HG02943 (cell line): Measurements from ENCODE around the gene LINGO3.
"Not testable (repeated sequence)": the region's sequence is repeated elsewhere in the genome, so short reads cannot be mapped to it uniquely, and the experiment has no call there.

ENCODE experiments used
- ATAC-seq: cut with Tn5 transposase; IDR thresholded peaks from one replicate; pipeline ENCODE4 v1.9.1; 2021; ENCODE audit warnings: mild to moderate bottlenecking, low read depth, moderate library complexity; ENCODE audit not compliant: unreplicated experiment

LINGO3 gene

GRCh38 chr19:2308114-2308556 is at the start of gene LINGO3:
TSS of gene LINGO3 (minus strand) at chr19:2308154. CDS start at chr19:2291776, 16,378 bp downstream.
- no peak for ATAC-seq

GRCh38 chr19:2356036-2356646 is 48.2 kb upstream of the LINGO3 start:
- ATAC-seq, result no peak

GRCh38 chr19:2355168-2356035 is 47.4 kb upstream of the LINGO3 start:
- no peak for ATAC-seq

- no peak for ATAC-seq
Observed at GRCh38 chr19:2354670-2355069, 46.7 kb upstream of the LINGO3 start.

GRCh38 chr19:2353887-2354592 is 46.1 kb upstream of the LINGO3 start:
- no peak for ATAC-seq

GRCh38 chr19:2353159-2353886 is 45.4 kb upstream of the LINGO3 start:
- ATAC-seq, result no peak

- ATAC-seq, result no peak
Observed at GRCh38 chr19:2352121-2352520, 44.2 kb upstream of the LINGO3 start.

- no peak for ATAC-seq
Observed at GRCh38 chr19:2351591-2351990, 43.6 kb upstream of the LINGO3 start.

- ATAC-seq, result no peak
Observed at GRCh38 chr19:2350656-2351055, 42.7 kb upstream of the LINGO3 start.

GRCh38 chr19:2349818-2350217 is 41.9 kb upstream of the LINGO3 start:
- not testable (repeated sequence) for ATAC-seq

GRCh38 chr19:2345794-2346663 is 38.1 kb upstream of the LINGO3 start:
- ATAC-seq, result no peak

- ATAC-seq, result no peak
Observed at GRCh38 chr19:2345076-2345475, 37.1 kb upstream of the LINGO3 start.

GRCh38 chr19:2344381-2344870 is 36.5 kb upstream of the LINGO3 start:
- ATAC-seq, result no peak

- ATAC-seq, result no peak
Observed at GRCh38 chr19:2343289-2343982, 35.5 kb upstream of the LINGO3 start.

GRCh38 chr19:2342656-2343288 is 34.8 kb upstream of the LINGO3 start:
- no peak for ATAC-seq

GRCh38 chr19:2341982-2342381 is 34.0 kb upstream of the LINGO3 start:
- ATAC-seq, result no peak

GRCh38 chr19:2341244-2341751 is 33.3 kb upstream of the LINGO3 start:
- no peak for ATAC-seq
